Measurements from ENCODE around the gene IRAK1BP1.
A peak's percentile ranks its signal among the peaks of the same experiment; 100 is the strongest.
"Not testable (repeated sequence)": the region's sequence is repeated elsewhere in the genome, so short reads cannot be mapped to it uniquely, and the experiment has no call there.

The IRAK1BP1 gene

DNA sequence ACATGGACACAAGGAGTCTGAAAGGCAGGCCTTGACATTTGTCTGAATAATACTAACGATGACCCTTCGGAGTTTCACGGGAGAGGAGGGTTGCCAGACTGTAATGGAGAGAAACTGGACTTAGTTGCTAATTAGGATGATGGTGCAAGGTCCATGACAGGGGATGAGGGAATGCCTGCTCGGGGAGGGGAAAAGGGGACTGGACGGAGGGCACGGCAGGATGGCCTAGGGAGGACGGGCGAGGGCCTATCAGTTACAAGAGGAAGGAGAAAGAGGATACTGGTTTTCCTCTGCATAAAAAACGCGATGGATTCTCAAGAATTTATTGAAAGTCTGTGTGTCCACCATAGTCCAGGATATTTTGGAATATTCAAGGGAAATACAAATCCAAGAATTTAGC lies 42.7 kb downstream of the IRAK1BP1 start:
- peak overlapping the region; percentile 55 for H3K4me3 ChIP-seq (replicated peaks; ENCODE audit: low read depth, low read length)
- no peak for DNase-seq (ENCODE audit: low read depth)
- TF ChIP-seq CTCF (IDR thresholded peaks at IDR 0.05; ENCODE audit: low read length, missing control alignments), result no peak

- DNase-seq (ENCODE audit: low read depth), result peak; percentile 8
- no peak for TF ChIP-seq CTCF (IDR thresholded peaks at IDR 0.05; ENCODE audit: low read length, missing control alignments)
- H3K4me3 ChIP-seq (replicated peaks; ENCODE audit: low read depth, low read length), result peak overlapping the region; percentile 55
These were observed 43.3 kb downstream of the IRAK1BP1 start for GRCh38 chr6:78910591-78911171.

GRCh38 chr6:78911218-78911940 lies 44.0 kb downstream of the IRAK1BP1 start:
- no peak overlapping the region for H3K4me3 ChIP-seq (replicated peaks; ENCODE audit: low read depth, low read length)
- no peak for TF ChIP-seq CTCF (IDR thresholded peaks at IDR 0.05; ENCODE audit: low read length, missing control alignments)
- DNase-seq (ENCODE audit: low read depth), result no peak

DNA sequence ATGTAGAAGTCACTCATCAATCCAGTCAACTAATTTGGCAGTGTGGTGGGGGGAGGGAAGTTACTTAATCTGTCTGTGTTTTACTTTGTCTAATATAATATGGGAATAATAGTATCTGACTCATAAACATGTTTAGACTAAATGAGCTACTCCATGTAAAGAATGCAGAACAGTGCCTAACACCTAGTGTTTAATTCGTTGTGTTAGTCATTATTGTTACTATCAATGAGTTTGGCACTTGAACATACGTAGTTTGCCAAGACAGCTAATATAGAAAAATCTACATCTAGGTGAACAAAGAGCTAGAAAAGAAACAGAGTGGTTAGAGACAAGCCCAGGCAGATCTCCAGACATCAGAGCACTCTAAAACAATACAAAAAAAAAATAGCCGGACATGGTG lies 49.1 kb downstream of the IRAK1BP1 start:
- no peak for TF ChIP-seq CTCF (IDR thresholded peaks at IDR 0.05; ENCODE audit: low read length, missing control alignments)
- no peak overlapping the region for H3K4me3 ChIP-seq (replicated peaks; ENCODE audit: low read depth, low read length)
- no peak for DNase-seq (ENCODE audit: low read depth)

DNA sequence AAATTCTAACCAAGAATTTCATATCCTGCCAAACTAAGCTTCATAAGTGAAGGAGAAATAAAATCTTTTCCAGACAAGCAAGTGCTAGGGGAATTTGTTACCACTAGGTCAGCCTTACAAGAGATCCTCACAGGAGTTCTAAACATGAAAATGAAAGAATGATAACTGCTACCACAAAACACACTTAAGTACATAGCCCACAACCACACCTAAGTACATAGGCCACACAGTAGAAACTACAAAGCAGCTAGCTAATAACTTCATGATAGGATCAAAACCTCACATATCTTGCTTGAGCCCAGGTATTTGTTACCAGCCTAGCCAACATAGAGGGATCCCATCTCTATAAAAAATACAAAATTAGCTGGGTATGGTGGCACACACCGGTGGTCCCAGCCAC lies 50.4 kb downstream of the IRAK1BP1 start:
- TF ChIP-seq CTCF (IDR thresholded peaks at IDR 0.05; ENCODE audit: low read length, missing control alignments), result no peak
- no peak overlapping the region for H3K4me3 ChIP-seq (replicated peaks; ENCODE audit: low read depth, low read length)
- DNase-seq (ENCODE audit: low read depth), result no peak

- not testable (repeated sequence) for DNase-seq (ENCODE audit: low read depth)
These were observed 53.8 kb downstream of the IRAK1BP1 start for GRCh38 chr6:78921168-78921567.

DNA sequence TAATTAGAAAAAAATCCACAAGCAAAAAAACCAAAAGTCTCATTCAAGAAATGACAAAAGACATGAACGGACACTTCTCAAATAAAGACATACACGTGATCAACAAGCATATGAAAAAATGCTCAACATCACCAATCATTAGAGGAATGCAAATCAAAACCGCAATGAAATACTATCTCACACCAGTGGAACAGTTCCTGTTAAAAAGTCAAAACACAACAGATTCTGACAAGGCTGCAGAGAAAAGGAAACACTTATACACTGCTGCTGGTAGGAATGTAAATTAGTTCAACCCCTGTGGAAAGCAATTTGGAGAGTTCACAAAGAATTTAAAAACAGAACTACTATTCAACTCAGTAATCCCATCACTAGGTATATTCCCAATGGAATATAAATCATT lies 58.0 kb downstream of the IRAK1BP1 start:
- DNase-seq (ENCODE audit: low read depth), result no peak
- TF ChIP-seq CTCF (IDR thresholded peaks at IDR 0.05; ENCODE audit: low read length, missing control alignments), result no peak
- H3K4me3 ChIP-seq (replicated peaks; ENCODE audit: low read depth, low read length), result no peak overlapping the region

More at GRCh38 chr6:78921168-78921567, 53.8 kb downstream of the IRAK1BP1 start:
- not testable (repeated sequence) for H3K4me3 ChIP-seq (replicated peaks; ENCODE audit: low read depth, low read length)

All from fibroblast of pulmonary artery (primary cell).